Measurements from ENCODE around the gene MRPS34.
A peak's percentile ranks its signal among the peaks of the same experiment; 100 is the strongest.

The MRPS34 gene

DNA sequence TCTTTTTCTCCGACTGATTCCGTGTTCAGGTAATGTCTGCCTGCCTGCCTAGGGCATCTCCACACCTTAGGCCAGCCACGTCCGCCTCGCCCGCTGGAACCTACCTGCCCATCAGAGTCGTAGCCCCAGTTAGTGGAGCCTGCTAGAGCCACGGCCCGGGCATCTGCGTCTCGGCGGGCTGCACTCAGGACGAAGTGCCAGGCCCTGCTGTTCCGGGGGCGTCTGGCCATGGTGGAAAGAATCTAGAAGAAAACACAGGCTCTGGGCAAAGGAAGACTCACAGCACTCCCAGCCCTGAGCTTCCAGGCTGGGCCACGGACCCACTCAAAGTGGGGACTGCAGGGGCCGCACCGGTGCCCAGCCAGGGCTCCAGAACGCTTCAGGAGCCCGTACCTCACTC lies 8.3 kb upstream of the MRPS34 start:
- no peak for DNase-seq

DNA sequence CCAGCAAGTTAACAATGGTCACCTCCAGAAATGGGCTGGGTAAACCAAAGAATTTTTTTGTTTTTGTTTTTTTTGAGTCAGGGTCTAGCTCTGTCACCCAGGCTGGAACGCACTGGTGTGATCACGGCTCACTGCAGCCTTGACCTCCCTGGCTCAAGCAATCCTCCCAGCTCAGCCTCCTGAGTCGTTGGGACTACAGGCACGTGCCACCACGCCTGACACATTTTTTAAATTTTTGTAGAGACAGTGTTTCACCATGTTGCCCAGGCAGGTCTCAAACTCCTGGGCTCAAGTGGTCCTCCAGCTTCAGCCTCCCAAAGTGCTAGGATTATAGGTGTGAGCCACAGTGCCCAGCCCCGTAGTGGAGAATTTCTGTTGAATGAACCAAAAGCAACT lies 7.7 kb upstream of the MRPS34 start:
- no peak for DNase-seq

GRCh38 chr16:1779741-1780676 lies 7.1 kb upstream of the MRPS34 start:
- no peak for DNase-seq

GRCh38 chr16:1779234-1779701 lies 6.3 kb upstream of the MRPS34 start:
- no peak for DNase-seq

DNA sequence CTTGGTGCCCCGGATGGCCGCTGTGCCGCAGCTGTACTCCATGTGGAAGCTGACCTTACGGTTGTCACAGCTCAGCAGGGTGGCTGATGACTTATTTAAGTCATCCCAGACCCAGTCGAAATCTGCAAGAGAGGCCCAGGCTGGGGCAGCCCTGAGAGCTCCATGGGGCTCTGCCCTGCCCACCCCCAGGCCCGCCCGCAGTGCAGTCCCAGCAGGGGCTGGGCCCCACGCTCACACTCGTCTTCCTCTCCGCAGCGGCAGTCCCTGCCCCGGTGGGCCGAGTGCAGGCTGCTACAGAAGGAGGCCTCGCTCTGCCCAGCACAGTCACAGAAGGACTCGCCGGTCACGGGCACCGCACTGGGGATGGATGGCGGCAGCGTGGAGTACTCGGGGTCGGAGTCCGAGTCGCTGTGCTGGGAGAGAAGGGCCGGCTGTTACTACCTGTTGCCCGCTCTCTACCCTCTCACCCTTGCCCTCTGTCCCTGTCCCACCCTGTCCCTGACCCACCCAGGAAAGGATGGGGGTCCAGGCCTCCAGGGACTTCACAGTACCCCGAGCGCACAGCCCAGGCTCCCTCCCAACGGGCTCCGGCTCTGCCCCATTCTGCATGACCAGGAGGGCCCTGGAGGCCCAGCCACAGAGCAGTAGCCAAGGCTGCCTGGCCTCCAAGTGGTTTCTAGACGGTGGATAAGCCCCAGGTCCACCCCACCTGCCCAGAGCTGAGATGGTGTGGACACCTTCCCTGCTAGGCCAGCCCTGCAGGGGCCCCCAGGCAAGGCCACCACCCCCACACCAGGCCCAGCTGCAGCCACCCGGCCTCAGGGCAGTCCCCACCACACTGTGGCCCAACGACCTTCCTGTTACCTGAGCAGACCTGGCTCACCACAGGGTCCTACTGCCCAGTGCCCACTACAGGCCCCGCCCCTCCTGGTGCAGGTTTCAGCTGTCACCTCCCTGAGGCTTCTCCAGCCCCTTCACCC lies 5.6 kb upstream of the MRPS34 start:
- no peak for DNase-seq

DNA sequence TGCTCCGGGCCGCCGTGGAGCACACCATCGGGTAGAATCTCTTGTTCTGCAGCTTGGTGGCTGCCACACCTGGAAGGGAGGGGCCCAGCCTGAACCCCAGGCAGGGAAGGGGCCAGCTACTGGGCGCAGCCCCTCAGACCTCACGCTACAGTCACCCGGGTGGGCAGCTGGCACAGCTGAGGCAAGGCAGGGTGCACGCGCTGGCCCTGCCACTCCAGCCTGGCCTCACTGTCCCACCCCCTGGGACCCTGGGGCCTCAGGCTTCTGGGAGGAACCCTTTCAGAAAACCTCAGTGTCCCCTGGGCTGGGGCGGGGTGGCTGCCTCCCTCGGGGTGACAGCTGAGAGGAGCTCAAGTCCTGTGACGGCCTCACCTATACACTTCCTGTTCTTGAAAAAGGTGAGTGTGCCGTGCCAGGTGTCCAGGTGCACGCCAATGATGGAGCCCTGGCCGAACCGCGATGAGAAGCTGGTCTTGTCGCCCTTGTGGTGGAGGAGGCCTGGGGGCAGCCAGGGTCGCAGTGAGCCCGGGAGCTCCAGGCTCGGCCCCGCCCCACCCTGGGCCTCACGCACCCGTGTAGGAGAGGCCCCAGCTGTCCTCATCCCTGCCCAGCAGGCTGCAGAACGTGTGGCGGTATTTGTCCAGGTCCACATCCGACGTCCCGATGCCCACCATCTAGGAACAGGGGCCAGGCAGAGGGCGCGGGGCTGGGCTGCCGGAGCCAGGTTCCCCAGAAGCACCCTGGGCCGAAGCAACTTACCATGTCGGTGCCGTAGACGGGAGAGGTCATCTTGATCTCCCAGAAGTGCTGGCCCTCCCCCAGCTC lies 4.7 kb upstream of the MRPS34 start:
- DNase-seq = no peak

- DNase-seq = no peak
Observed at GRCh38 chr16:1776991-1777374, 4.0 kb upstream of the MRPS34 start.

DNA sequence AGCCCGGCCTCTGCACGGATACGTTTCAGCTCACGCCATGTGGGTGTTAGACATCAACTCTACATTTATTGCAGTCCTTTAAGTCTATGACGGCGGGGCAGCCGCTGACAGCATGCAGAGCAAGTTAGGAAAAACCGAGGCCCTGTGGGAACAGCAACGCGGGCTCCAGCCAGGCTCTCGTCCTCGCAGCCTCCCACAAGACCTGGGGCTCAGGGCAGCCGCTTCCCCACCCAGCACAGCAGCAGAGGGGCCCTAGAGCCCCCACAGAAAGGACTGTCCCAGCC lies 3.7 kb upstream of the MRPS34 start:
- DNase-seq = no peak

- DNase-seq = no peak
Observed at GRCh38 chr16:1775846-1776671, 3.1 kb upstream of the MRPS34 start.

DNA sequence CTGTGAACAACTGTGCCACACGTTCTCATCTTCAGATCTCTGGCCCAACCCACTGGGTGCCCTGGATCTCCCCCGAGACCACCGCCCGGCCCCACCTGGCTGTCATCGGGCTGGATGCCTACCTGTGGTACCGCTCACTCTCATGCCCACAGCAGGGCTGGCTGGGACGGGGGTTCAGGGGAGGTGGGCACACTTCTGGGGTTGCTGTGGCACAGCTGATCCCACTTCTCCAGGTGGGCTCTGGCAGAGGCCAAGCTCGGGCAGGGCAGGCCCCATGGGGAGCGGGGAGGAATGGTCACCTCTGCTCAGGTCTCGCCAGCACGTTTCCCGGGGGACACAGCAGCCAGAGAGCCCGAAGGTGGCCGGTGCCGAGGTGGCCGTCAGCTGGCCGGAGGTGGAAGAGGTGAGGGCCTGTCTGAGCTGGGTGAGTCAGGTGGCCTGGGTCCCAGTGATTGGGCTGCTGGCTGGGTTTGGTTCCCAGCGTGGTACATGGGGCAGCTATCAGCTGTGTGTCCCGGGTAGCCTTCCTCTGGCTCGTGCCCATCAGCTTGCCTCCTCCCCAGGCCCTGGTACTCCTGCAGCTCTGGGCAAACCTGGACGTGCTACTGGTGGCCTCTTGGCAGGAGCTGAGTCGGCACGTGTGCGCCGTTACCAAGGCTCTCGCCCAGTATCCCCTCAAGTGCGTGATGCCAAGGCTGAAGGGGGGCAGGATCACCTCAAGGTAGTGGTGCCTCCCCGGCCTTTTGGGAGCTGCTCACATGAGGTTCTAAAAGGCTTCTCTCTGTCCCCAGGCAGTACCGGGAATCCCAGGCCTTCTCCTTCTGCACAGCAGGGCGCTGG lies 2.3 kb upstream of the MRPS34 start:
- no peak for DNase-seq

- no peak for DNase-seq
Observed at GRCh38 chr16:1774448-1774780, 1.5 kb upstream of the MRPS34 start.

DNA sequence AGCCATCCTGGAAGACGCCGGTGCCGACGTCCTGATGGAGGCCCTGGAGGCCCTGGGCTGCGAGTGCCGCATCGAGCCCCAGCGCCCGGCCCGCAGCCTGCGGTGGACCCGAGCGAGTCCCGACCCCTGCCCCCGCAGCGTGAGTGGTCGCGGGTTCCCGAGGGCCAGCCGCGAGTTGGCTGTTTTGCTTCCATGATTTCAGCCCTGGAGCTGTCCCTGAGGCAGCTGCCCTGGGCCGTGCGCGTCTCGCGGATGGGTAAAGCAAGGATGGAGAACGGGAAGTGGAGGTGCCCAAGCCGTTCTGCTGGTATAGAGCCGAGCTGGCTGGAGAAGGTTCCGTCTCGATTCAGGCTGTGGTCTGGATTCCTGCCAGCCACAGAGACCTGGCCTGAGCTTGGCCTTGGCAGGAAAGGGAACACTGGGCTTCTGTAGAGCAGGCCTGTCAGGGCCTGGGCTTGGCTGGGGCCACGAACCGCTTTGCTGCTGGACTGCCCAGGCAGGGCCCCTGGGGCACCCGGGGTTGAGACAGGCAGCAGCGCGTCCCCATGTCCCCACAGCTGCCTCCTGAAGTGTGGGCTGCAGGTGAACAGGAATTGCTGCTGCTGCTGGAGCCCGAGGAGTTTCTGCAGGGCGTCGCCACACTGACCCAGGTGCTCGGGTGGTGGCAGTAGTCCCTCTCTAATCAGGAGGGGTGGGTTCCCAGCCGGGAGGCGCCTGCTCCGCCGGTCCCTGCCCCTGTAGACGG lies 941 bp upstream of the MRPS34 start:
- no peak for DNase-seq

DNA sequence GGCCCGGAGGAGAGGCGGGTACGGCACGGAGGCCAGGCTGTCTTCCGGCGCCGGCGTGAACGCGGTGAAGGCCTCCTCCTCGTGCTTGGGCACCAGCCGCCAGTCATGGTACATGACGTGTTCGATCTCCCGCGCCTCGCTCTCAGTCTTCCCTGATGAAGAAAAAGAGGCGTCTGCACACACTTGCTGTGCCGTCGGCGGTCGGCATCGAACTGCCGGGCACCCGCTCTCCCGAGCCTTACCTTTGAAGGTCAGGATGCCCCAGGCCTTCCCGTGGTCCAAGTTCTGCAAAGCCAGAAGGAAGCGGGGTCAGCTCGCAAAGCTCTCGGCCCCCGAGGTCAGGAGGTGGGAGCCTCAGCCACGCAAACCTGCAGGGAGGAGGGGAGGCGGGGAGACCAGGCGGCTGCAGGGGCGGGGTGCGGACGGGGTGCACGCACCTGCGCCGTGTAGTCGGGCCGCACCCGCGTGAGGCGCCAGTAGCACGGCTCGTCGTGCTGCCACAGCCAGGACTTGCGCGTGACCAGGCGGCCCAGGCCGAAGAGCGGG lies 499 bp downstream of the MRPS34 start, which contains the start of gene EME2:
Gene EME2, plus strand, starts transcription at position 449 of the 546 bp plus-strand sequence. CDS start 418 bp downstream, outside the sequence.
- no peak for DNase-seq

- no peak for DNase-seq
Observed at GRCh38 chr16:1771864-1772361, 1.0 kb downstream of the MRPS34 start.

DNA sequence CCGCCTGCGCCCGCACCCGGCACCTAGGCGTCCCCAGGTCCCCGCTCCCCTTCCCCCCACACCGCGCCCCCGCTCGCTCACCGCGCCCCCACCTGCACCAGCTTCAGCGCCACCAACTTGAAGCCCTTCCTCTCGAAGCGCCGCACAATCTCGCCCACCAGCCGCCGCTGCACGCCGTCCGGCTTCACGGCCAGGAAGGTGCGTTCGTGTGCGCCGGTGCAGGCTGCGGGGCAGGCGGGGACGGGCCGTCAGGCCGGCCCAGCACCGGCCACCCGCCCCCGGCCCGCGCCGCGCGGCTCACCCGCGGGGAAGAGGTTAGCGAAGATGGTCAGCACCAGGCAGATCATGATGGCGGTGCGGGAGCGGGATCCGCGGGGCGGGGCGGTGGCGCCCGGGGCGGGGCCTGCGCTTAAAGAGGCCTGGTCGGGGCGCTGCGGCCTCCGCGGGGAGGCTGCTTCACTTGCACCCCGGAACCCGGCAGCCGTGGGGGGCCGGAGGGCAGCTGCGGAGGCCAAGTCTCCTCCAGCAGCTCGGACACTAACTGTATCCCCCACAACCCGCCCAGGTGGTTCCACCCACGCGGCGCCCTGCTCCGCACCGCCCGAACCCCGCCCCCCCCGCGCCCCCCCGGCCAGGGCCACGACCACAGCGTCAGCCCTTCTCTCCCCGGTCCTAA lies 1.6 kb downstream of the MRPS34 start, which contains the start of gene NME3:
Gene NME3, minus strand, starts transcription at position 356 of the 676 bp plus-strand sequence. Its CDS starts 9 bp downstream, at position 347.
- peak; percentile 51 for DNase-seq

DNA sequence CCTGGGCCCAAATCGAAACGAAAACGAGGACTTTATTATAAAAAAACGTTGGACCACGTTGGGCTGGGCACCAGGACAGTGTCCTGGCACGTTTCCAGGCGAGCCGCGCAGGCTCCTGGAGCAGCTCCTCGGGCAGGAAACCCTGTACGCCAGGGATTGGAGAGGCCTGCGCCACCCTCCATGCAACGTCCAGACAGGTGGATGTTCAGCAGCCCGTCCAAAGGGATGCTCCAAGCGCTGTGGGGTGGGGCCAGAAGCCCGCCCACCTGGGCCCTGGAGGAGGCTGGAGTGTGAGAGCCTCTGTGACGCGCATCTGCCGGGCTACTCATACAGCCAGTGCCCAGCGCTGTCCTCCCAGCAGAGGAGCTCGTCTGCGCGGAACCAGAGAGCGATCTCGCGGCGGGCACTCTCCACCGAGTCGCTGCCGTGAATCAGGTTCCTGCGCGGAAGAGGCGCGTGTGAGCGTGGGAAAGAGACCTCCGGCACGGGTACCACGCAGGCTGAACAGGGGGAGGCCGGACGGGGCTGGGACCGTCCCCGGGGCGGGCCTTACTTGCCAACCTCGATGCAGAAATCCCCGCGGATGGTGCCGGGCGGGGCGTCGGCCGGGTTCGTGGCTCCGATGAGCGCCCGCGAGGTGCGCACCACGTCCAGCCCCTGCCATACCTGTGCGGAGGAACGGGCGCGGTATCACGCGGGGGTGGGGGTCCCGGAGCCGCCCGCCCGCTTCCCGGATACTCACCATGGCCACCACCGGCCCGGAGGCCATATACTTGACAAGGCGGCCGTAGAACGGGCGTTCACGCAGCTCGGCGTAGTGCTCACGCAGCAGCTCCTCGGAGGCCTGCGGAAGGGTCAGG lies 2.4 kb downstream of the MRPS34 start:
- DNase-seq = peak; percentile 35

GRCh38 chr16:1769402-1770300 lies 3.3 kb downstream of the MRPS34 start:
- no peak for DNase-seq

Data from fibroblast of upper back skin (primary cell).